Keratinocyte (primary cell): ENCODE data around the gene GSC2. TPM values are rescaled to one million over a fixed set of nuclear protein-coding genes. Genes with fewer than 3 reads are reported as not detected.

Experiments
- DNase-seq: peaks from one replicate; pipeline ENCODE4 v3.0.0-alpha.2; 2011; ENCODE audit warnings: low read depth, missing footprints, low spot score
- FAIRE-seq: peaks from 2 replicates; lab custom pipeline; 2011; peaks lifted over from hg19 to GRCh38; lab: Jason Lieb, UNC
- H2AFZ ChIP-seq: 2 replicates; pipeline ENCODE4 v1.6.0; 2012; ENCODE audit warnings: low read length, control low read depth, inconsistent platforms; ENCODE audit not compliant: control insufficient read depth
- H3K27ac ChIP-seq: 2 replicates; pipeline ENCODE4 v1.5.1; 2011; ENCODE audit warnings: low read length; ENCODE audit not compliant: control insufficient read depth, insufficient read depth
- H3K27me3 ChIP-seq: 3 replicates; pipeline ENCODE4 v1.6.0; 2011; ENCODE audit warnings: low read length; ENCODE audit not compliant: control insufficient read depth, insufficient read depth; ENCODE audit errors: extremely low read depth
- H3K36me3 ChIP-seq, 2 experiments: 2 replicates in 1 of 2; 3 replicates in 1 of 2; pipeline ENCODE4 v1.5.1; 2011; ENCODE audit warnings: low read length in 2 of 2, mild to moderate bottlenecking in 1 of 2; ENCODE audit not compliant: control insufficient read depth in 2 of 2, insufficient read depth in 2 of 2; ENCODE audit errors: extremely low read depth in 1 of 2
- H3K4me1 ChIP-seq: 3 replicates; pipeline ENCODE4 v1.5.1; 2011; ENCODE audit warnings: low read length; ENCODE audit not compliant: control insufficient read depth, insufficient read depth; ENCODE audit errors: extremely low read depth
- H3K4me2 ChIP-seq: 3 replicates; pipeline ENCODE4 v1.6.0; 2011; ENCODE audit warnings: low read depth, low read length; ENCODE audit not compliant: control insufficient read depth, insufficient read depth; ENCODE audit errors: extremely low read depth
- H3K4me3 ChIP-seq, 3 experiments: fragments of 200-600 bp in 1 of 3; sonication (generic) in 1 of 3; 2 replicates in 2 of 3; 3 replicates in 1 of 3; pipeline ENCODE4 v1.5.1; 2011 to 2016; ENCODE audit warnings: low read length in 3 of 3, mild to moderate bottlenecking in 3 of 3, control low read depth in 2 of 3, inconsistent platforms in 1 of 3, low read depth in 1 of 3, mixed read lengths in 1 of 3, mixed run types in 1 of 3, moderate library complexity in 1 of 3; ENCODE audit not compliant: control insufficient read depth in 2 of 3, insufficient read depth in 2 of 3; ENCODE audit errors: extremely low read depth in 1 of 3
- H3K79me2 ChIP-seq: 2 replicates; pipeline ENCODE4 v1.6.0; 2012; ENCODE audit warnings: low read length; ENCODE audit not compliant: control insufficient read depth, insufficient read depth
- H3K9ac ChIP-seq: 3 replicates; pipeline ENCODE4 v1.6.0; 2011; ENCODE audit warnings: low read length; ENCODE audit not compliant: control insufficient read depth, insufficient read depth; ENCODE audit errors: extremely low read depth
- H3K9me1 ChIP-seq: 3 replicates; pipeline ENCODE4 v1.6.0; 2011; ENCODE audit warnings: low read length; ENCODE audit not compliant: control insufficient read depth, insufficient read depth; ENCODE audit errors: extremely low read depth
- H3K9me3 ChIP-seq: 2 replicates; pipeline ENCODE4 v1.5.1; 2012; ENCODE audit warnings: low read depth, low read length; ENCODE audit not compliant: control insufficient read depth
- H4K20me1 ChIP-seq: 3 replicates; pipeline ENCODE4 v1.6.0; 2011; ENCODE audit warnings: low read length; ENCODE audit not compliant: control insufficient read depth, insufficient read depth; ENCODE audit errors: extremely low read depth
- CTCF ChIP-seq, 3 experiments: IDR thresholded peaks in 1 of 3; conservative IDR thresholded peaks in 1 of 3; optimal IDR thresholded peaks in 1 of 3; 2 replicates in 2 of 3; 3 replicates in 1 of 3; pipeline versions ENCODE3 to v1.5.1; 2011; ENCODE audit warnings: low read length in 3 of 3, mild to moderate bottlenecking in 3 of 3, moderate library complexity in 2 of 3, control low read depth in 1 of 3, inconsistent platforms in 1 of 3; ENCODE audit not compliant: insufficient read depth in 2 of 3; ENCODE audit errors: extremely low read depth in 1 of 3
- EZH2 ChIP-seq: IDR thresholded peaks from one replicate; pipeline ENCODE4 v1.6.1; 2012; ENCODE audit warnings: inconsistent platforms, mild to moderate bottlenecking, low read length, moderate library complexity
- dilution Hi-C: fragments of 300-500 bp; cut with MboI; formaldehyde crosslinking; loops from one replicate; pipeline ENCODE4 v1.7.0; 2020; ENCODE audit warnings: low sequenced_read_pairs; ENCODE audit not compliant: extremely low pct_ligation_motif_present
- polyA plus RNA-seq, 5 experiments: library from polyadenylated mRNA; depleted of rRNA in 3 of 5; stranded (reverse) in 3 of 5; stranded (forward) in 1 of 5; unstranded in 1 of 5; fragments of >200 nt; gene quantifications; 1 replicate in 1 of 5; 2 replicates in 3 of 5; 3 replicates in 1 of 5; pipeline versions ENCODE4 v1.2.1 to v1.2.3, GENCODE V29; 2011 to 2012; ENCODE audit warnings: missing spikeins in 2 of 5, low read depth in 1 of 5, low replicate concordance in 1 of 5

The GSC2 gene
- polyA plus RNA-seq, 1 donor (not counting 4 experiments of a cell fraction or from before 2014, with no cell fraction given): not detected

GRCh38 chr22:19115628-19116027 lies 34.5 kb downstream of the GSC2 start:
- no peaks in the 10 kb centered on the region for H3K9me3 ChIP-seq
- no peak overlapping the region for H3K4me2 ChIP-seq
- dilution Hi-C loops: no loop called here
- peaks cover 42% of the 10 kb centered on the region for H4K20me1 ChIP-seq
- peaks cover 10% of the 10 kb centered on the region for H3K4me1 ChIP-seq
- peaks cover 17% of the 10 kb centered on the region for H3K9me1 ChIP-seq
- FAIRE-seq: peak; percentile 17
- peaks cover 92% of the 10 kb centered on the region for H3K79me2 ChIP-seq
- no peak overlapping the region for H3K9ac ChIP-seq
- TF ChIP-seq CTCF (optimal IDR thresholded peaks at IDR 0.05 in 1 of 3, IDR thresholded peaks at IDR 0.05 in 1 of 3, conservative IDR thresholded peaks at IDR 0.05 in 1 of 3; ENCODE audit: extremely low read depth in 1 of 3, insufficient read depth in 2 of 3, low read length in 3 of 3): peak in 2 of 3 experiments; percentile 36 to 74
- TF ChIP-seq EZH2: no peak
- no peak overlapping the region for H3K4me3 ChIP-seq
- no peak overlapping the region for H2AFZ ChIP-seq
- no peak overlapping the region for H3K27ac ChIP-seq
- no peaks in the 10 kb centered on the region for H3K27me3 ChIP-seq
- no peak for DNase-seq
- H3K36me3 ChIP-seq: peaks cover 14 to 22% of the 10 kb centered on the region in 2 experiments

GRCh38 chr22:19114984-19115552 lies 35.0 kb downstream of the GSC2 start:
- H3K27me3 ChIP-seq: no peaks in the 10 kb centered on the region
- FAIRE-seq: no peak
- H3K36me3 ChIP-seq: peaks cover 14 to 22% of the 10 kb centered on the region in 2 experiments
- no peak overlapping the region for H3K4me3 ChIP-seq
- TF ChIP-seq CTCF (optimal IDR thresholded peaks at IDR 0.05 in 1 of 3, IDR thresholded peaks at IDR 0.05 in 1 of 3, conservative IDR thresholded peaks at IDR 0.05 in 1 of 3; ENCODE audit: extremely low read depth in 1 of 3, insufficient read depth in 2 of 3, low read length in 3 of 3) (no peak), EZH2 (no peak)
- no peaks in the 10 kb centered on the region for H3K9me3 ChIP-seq
- H3K27ac ChIP-seq: no peak overlapping the region
- peaks cover 13% of the 10 kb centered on the region for H3K9me1 ChIP-seq
- no peak for DNase-seq
- H3K9ac ChIP-seq: no peak overlapping the region
- dilution Hi-C loops: no loop called here
- H3K4me1 ChIP-seq: peaks cover 9% of the 10 kb centered on the region
- H4K20me1 ChIP-seq: peaks cover 43% of the 10 kb centered on the region
- no peak overlapping the region for H2AFZ ChIP-seq
- peaks cover 91% of the 10 kb centered on the region for H3K79me2 ChIP-seq
- no peak overlapping the region for H3K4me2 ChIP-seq
